Endothelial cell of umbilical vein (primary cell): ENCODE measurements around the gene LILRA6.
"Not testable (repeated sequence)": the region's sequence is repeated elsewhere in the genome, so short reads cannot be mapped to it uniquely, and the experiment has no call there.

ENCODE experiments used
- CTCF ChIP-seq, 2 donors: IDR thresholded peaks; 1 replicate in 1 of 2; 2 replicates in 1 of 2; pipeline ENCODE4 v1.5.1; 2011; ENCODE audit warnings: low read length in 2 of 2, mild to moderate bottlenecking in 2 of 2, moderate library complexity in 2 of 2, control low read depth in 1 of 2, inconsistent platforms in 1 of 2, low read depth in 1 of 2; ENCODE audit not compliant: insufficient read depth in 1 of 2; ENCODE audit errors: extremely low read depth in 1 of 2
- EZH2 ChIP-seq: IDR thresholded peaks from 2 replicates; pipeline ENCODE4 v1.6.1; 2012; ENCODE audit warnings: borderline replicate concordance, low read depth, mild to moderate bottlenecking, moderate library complexity, low read length, inconsistent platforms; ENCODE audit not compliant: severe bottlenecking
- FOS ChIP-seq: IDR thresholded peaks from 2 replicates; pipeline ENCODE4 v1.6.1; 2011; ENCODE audit warnings: mild to moderate bottlenecking, low read length, moderate library complexity, borderline replicate concordance; ENCODE audit not compliant: insufficient read depth
- GATA2 ChIP-seq: IDR thresholded peaks from 2 replicates; pipeline ENCODE4 v1.7.0; 2011; ENCODE audit warnings: low read depth, mild to moderate bottlenecking, moderate library complexity, mixed read lengths, low read length; ENCODE audit not compliant: insufficient read length, insufficient read depth
- JUN ChIP-seq: IDR thresholded peaks from 2 replicates; pipeline ENCODE4 v1.6.1; 2011; ENCODE audit warnings: borderline replicate concordance, low read depth; ENCODE audit not compliant: insufficient read length, insufficient read depth
- MYC ChIP-seq: IDR thresholded peaks from one replicate; pipeline ENCODE4 v1.6.1; 2011; ENCODE audit warnings: mild to moderate bottlenecking, low read depth, low read length
- POLR2A ChIP-seq: IDR thresholded peaks from 2 replicates; pipeline ENCODE4 v1.6.1; 2012; ENCODE audit warnings: low read depth, mild to moderate bottlenecking, control low read depth, low read length
- POLR2AphosphoS5 ChIP-seq: IDR thresholded peaks from 2 replicates; pipeline ENCODE4 v1.6.1; 2012; ENCODE audit warnings: low read depth, mild to moderate bottlenecking, control low read depth, low read length, moderate library complexity; ENCODE audit not compliant: insufficient read depth
- TF ChIP-seq, protein P1 (sequence below): IDR thresholded peaks from 2 replicates; pipeline ENCODE4 v1.6.1; 2011; ENCODE audit not compliant: insufficient read depth, insufficient read length

- not testable (repeated sequence) for TF ChIP-seq FOS; POLR2A; CTCF (IDR thresholded peaks at IDR 0.05; ENCODE audit: extremely low read depth in 1 of 2, insufficient read depth in 1 of 2, low read depth in 1 of 2, low read length in 2 of 2); POLR2AphosphoS5; EZH2; JUN; MYC; GATA2
- TF ChIP-seq, protein P1, sequence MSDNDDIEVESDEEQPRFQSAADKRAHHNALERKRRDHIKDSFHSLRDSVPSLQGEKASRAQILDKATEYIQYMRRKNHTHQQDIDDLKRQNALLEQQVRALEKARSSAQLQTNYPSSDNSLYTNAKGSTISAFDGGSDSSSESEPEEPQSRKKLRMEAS, result not testable (repeated sequence)
These were observed 27.9 kb downstream of the LILRA6 start for GRCh38 chr19:54214734-54215133.
